ENCODE measurements around the gene PRRX2.

Gene PRRX2

GRCh38 chr9:129637102-129637501 is 28.3 kb upstream of the PRRX2 start:
- TF ChIP-seq CTCF (IDR thresholded peaks at IDR 0.05; ENCODE audit: control insufficient read depth, extremely low read depth, insufficient read depth) = no peak
- DNase-seq (ENCODE audit: low read depth) = no peak
- H3K4me3 ChIP-seq (ENCODE audit: low read depth, low read length) = no peak overlapping the region

- H3K4me3 ChIP-seq (ENCODE audit: low read depth, low read length) = no peak overlapping the region
- no peak for TF ChIP-seq CTCF (IDR thresholded peaks at IDR 0.05; ENCODE audit: control insufficient read depth, extremely low read depth, insufficient read depth)
- DNase-seq (ENCODE audit: low read depth) = no peak
Observed at GRCh38 chr9:129637673-129638439, 27.6 kb upstream of the PRRX2 start.

GRCh38 chr9:129639034-129639630 is 26.3 kb upstream of the PRRX2 start:
- H3K4me3 ChIP-seq (ENCODE audit: low read depth, low read length) = no peak overlapping the region
- DNase-seq (ENCODE audit: low read depth) = no peak
- no peak for TF ChIP-seq CTCF (IDR thresholded peaks at IDR 0.05; ENCODE audit: control insufficient read depth, extremely low read depth, insufficient read depth)

GRCh38 chr9:129639756-129640085 is 25.7 kb upstream of the PRRX2 start:
- no peak overlapping the region for H3K4me3 ChIP-seq (ENCODE audit: low read depth, low read length)
- TF ChIP-seq CTCF (IDR thresholded peaks at IDR 0.05; ENCODE audit: control insufficient read depth, extremely low read depth, insufficient read depth) = no peak
- DNase-seq (ENCODE audit: low read depth) = no peak

- no peak for TF ChIP-seq CTCF (IDR thresholded peaks at IDR 0.05; ENCODE audit: control insufficient read depth, extremely low read depth, insufficient read depth)
- DNase-seq (ENCODE audit: low read depth) = no peak
- H3K4me3 ChIP-seq (ENCODE audit: low read depth, low read length) = peak overlapping the region; percentile 94
Observed at GRCh38 chr9:129640086-129640870, 25.2 kb upstream of the PRRX2 start.

GRCh38 chr9:129640871-129641749 is 24.3 kb upstream of the PRRX2 start:
- peak overlapping the region; percentile 94 for H3K4me3 ChIP-seq (ENCODE audit: low read depth, low read length)
- no peak for TF ChIP-seq CTCF (IDR thresholded peaks at IDR 0.05; ENCODE audit: control insufficient read depth, extremely low read depth, insufficient read depth)
- DNase-seq (ENCODE audit: low read depth) = no peak

All from LNCaP clone FGC (cell line).